Colonic mucosa (tissue), 4 donors: ENCODE data around the gene PLEKHA6. TPM values are rescaled to one million over a fixed set of nuclear protein-coding genes. Genes with fewer than 3 reads are reported as not detected.

Source experiments
- DNase-seq: peaks from one replicate; pipeline ENCODE4 v3.0.0-alpha.2; 2020
- H3K27ac ChIP-seq: fragments of 200-600 bp; one replicate; pipeline ENCODE4 v1.8.0; 2021
- H3K27me3 ChIP-seq: fragments of 200-600 bp; one replicate; pipeline ENCODE4 v1.8.0; 2021
- H3K36me3 ChIP-seq: fragments of 200-600 bp; one replicate; pipeline ENCODE4 v1.8.0; 2021
- H3K4me1 ChIP-seq: fragments of 200-600 bp; one replicate; pipeline ENCODE4 v1.8.0; 2021; ENCODE audit warnings: mild to moderate bottlenecking
- H3K4me3 ChIP-seq: fragments of 200-600 bp; one replicate; pipeline ENCODE4 v1.8.0; 2021
- H3K9ac ChIP-seq, 2 donors: one replicate each; pipeline ENCODE4 v1.7.0; 2013; ENCODE audit warnings: control low read depth in 2 of 2, low read depth in 2 of 2, low read length in 2 of 2
- H3K9me3 ChIP-seq: fragments of 200-600 bp; one replicate; pipeline ENCODE4 v1.8.0; 2021
- CTCF ChIP-seq: fragments of 200-600 bp; IDR thresholded peaks from one replicate; pipeline ENCODE4 v1.8.0; 2022; ENCODE audit warnings: antibody characterized with exemption, mild to moderate bottlenecking
- intact Hi-C: fragments of 100-400 bp; cut with DNase I; formaldehyde crosslinking; loops from one replicate; pipeline ENCODE4 v1.14.1; 2022
- total RNA-seq, 2 donors: library from RNA; stranded (reverse); fragmentation: NEBNext Ultra II Directional in 1 of 2; extraction: Animal tissue kit (Norgen Biotek cat#: 25700) in 1 of 2; gene quantifications; one replicate each; pipeline ENCODE4 v1.2.1, GENCODE V29; 2021
- donor health status: healthy.
- donor health status: DM: no; HTN: no; CAD: no.
- donor health status: DM: no; HTN: no; CAD: no.

PLEKHA6 gene
- total RNA-seq, 2 donors from 2014 or later = 84.5 to 165 TPM

DNA sequence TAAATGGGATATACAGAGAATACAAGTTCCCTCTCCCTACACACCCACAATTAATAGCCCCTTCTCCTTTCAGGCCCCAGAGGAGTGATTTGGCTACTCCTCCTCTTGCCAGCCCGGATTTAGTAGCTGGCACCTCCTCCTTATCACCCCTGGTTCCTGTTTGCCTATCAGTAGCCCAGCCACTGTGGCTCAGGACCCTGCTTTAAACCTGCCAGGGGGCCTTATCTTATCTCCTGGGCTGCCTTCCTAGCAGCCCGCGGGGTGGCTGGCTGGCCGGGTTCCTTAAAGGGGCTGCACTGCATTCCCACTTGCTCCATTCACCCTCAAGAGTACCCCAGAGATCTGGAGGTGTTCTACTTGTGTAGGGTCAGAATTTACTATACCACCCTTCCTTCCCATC lies 70.4 kb downstream of the PLEKHA6 start:
- Histone ChIP-seq H3K27me3 (no peaks in the 10 kb centered on the region), H3K9ac (no peak overlapping the region), H3K36me3 (no peaks in the 10 kb centered on the region), H3K4me1 (peaks cover 8% of the 10 kb centered on the region), H3K27ac (no peak overlapping the region), H3K4me3 (no peak overlapping the region), H3K9me3 (no peaks in the 10 kb centered on the region)
- DNase-seq = no peak
- TF ChIP-seq CTCF = no peak
- intact Hi-C loops = no loop called here

DNA sequence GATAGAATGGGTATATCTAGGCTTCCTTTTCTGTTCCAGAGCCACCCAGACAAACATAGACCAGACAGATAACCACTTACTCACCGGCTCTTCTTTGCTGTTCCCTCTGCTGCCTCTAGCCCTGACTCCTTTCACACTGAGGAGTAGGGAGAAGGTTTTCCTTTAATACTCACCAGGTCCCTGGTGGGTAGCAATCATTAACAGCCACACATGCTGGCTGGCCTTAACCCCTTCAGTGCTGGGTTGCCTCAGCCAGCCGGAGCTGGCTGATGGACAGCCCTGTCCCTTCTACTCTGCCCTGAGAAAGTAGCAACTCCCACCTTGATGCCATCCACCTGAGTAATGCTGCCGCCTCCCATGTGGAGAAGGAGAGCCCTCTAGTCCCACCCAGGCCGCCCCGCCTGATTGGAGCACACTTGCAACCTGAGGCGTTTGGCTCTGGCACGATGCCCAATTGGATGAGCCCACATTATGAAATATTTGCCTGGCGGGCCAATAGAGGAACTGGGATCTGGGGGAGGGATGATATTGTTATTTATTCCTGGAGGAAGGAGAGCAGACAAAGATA lies 71.6 kb downstream of the PLEKHA6 start:
- Histone ChIP-seq H3K27ac (no peak overlapping the region), H3K9me3 (no peaks in the 10 kb centered on the region), H3K9ac (no peak overlapping the region), H3K4me1 (peaks cover 8% of the 10 kb centered on the region), H3K36me3 (no peaks in the 10 kb centered on the region), H3K27me3 (no peaks in the 10 kb centered on the region), H3K4me3 (no peak overlapping the region)
- no peak for TF ChIP-seq CTCF
- intact Hi-C loops = no loop called here
- peak; percentile 68 for DNase-seq

DNA sequence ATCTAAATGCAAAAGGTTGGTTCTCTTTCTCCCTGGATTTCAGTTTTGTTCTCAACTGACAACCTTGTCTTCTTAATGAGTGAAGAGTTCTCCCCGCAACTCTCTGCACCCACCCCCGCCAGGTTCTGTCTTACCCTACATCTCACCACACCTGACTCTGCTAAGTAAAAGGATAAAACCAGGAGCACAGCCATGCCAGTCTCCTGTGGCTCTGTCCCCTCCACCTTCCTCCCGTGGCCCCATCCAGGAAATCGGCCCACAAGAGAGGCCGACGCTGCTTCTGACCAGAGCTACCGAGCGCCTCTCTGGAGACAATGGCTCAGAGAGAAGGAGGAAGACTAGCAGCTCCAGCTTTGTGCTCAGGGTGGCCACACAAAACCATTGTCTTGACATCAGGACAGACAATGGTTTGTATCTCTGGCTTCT lies 72.2 kb downstream of the PLEKHA6 start:
- H3K9ac ChIP-seq = peak overlapping the region in 1 of 2 donors; percentile 4
- H3K27ac ChIP-seq = peak overlapping the region; percentile 57
- H3K36me3 ChIP-seq = no peaks in the 10 kb centered on the region
- no peak for TF ChIP-seq CTCF
- H3K4me3 ChIP-seq = no peak overlapping the region
- DNase-seq = no peak
- no peaks in the 10 kb centered on the region for H3K27me3 ChIP-seq
- intact Hi-C loops = no loop called here
- H3K4me1 ChIP-seq = peaks cover 8% of the 10 kb centered on the region
- no peaks in the 10 kb centered on the region for H3K9me3 ChIP-seq

GRCh38 chr1:204286831-204287421 lies 72.8 kb downstream of the PLEKHA6 start:
- Histone ChIP-seq H3K27me3 (no peaks in the 10 kb centered on the region), H3K4me1 (peaks cover 8% of the 10 kb centered on the region), H3K36me3 (no peaks in the 10 kb centered on the region), H3K27ac (no peak overlapping the region), H3K9ac (peak overlapping the region; percentile 3 to 37), H3K9me3 (no peaks in the 10 kb centered on the region), H3K4me3 (no peak overlapping the region)
- intact Hi-C loops = no loop called here
- DNase-seq = peak; percentile 40
- no peak for TF ChIP-seq CTCF

- intact Hi-C loops = no loop called here
- Histone ChIP-seq H3K27me3 (no peaks in the 10 kb centered on the region), H3K9ac (peak overlapping the region in 1 of 2 donors; percentile 3), H3K4me3 (no peak overlapping the region), H3K36me3 (no peaks in the 10 kb centered on the region), H3K9me3 (no peaks in the 10 kb centered on the region), H3K27ac (no peak overlapping the region), H3K4me1 (peaks cover 8% of the 10 kb centered on the region)
- no peak for DNase-seq
- no peak for TF ChIP-seq CTCF
These were observed 73.4 kb downstream of the PLEKHA6 start for GRCh38 chr1:204286315-204286714.
